Measurements from ENCODE around the gene TRMT5. TPM values are rescaled to one million over a fixed set of nuclear protein-coding genes. Genes with fewer than 3 reads are reported as not detected.

TRMT5 gene
- total RNA-seq, 1 donor from 2014 or later, result 8.5 TPM

- no peak for DNase-seq (ENCODE audit: low read depth)
- H3K27me3 ChIP-seq (ENCODE audit: control insufficient read depth, insufficient read depth, low read length), result no peaks in the 10 kb centered on the region
- H3K4me3 ChIP-seq (ENCODE audit: low read depth, low read length), result no peak overlapping the region
- no peaks in the 10 kb centered on the region for H3K36me3 ChIP-seq (ENCODE audit: control insufficient read depth, insufficient read depth, low read length)
- TF ChIP-seq, protein P1, sequence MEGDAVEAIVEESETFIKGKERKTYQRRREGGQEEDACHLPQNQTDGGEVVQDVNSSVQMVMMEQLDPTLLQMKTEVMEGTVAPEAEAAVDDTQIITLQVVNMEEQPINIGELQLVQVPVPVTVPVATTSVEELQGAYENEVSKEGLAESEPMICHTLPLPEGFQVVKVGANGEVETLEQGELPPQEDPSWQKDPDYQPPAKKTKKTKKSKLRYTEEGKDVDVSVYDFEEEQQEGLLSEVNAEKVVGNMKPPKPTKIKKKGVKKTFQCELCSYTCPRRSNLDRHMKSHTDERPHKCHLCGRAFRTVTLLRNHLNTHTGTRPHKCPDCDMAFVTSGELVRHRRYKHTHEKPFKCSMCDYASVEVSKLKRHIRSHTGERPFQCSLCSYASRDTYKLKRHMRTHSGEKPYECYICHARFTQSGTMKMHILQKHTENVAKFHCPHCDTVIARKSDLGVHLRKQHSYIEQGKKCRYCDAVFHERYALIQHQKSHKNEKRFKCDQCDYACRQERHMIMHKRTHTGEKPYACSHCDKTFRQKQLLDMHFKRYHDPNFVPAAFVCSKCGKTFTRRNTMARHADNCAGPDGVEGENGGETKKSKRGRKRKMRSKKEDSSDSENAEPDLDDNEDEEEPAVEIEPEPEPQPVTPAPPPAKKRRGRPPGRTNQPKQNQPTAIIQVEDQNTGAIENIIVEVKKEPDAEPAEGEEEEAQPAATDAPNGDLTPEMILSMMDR (IDR thresholded peaks at IDR 0.05; ENCODE audit: insufficient read depth, low read length, poor library complexity, severe bottlenecking), result no peak
These were observed 18.7 kb upstream of the TRMT5 start for GRCh38 chr14:60999536-60999935.

DNA sequence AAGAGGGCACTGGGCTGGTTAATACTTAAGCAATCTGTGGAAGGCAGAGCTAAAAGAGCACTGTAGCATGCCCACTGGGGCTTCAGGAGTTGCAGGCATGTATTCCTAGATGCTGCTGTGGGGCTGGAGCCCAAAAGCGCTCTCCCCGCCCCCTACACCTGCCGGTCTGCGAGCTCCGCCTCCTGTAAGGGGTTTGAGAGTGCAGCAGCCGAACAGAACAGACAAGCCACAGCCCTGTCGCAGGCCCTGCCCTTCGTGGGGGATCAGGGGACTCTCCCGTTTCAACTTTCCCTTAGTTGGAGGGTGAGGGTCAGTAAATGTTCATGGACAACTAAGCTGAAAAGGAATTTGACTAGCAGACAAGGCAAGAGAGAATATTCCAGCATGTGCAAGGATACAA, 17.7 kb upstream of the TRMT5 start:
- Histone ChIP-seq H3K4me3 (ENCODE audit: low read depth, low read length) (no peak overlapping the region), H3K27me3 (ENCODE audit: control insufficient read depth, insufficient read depth, low read length) (no peaks in the 10 kb centered on the region), H3K36me3 (ENCODE audit: control insufficient read depth, insufficient read depth, low read length) (no peaks in the 10 kb centered on the region)
- DNase-seq (ENCODE audit: low read depth), result no peak
- TF ChIP-seq, protein P1 (IDR thresholded peaks at IDR 0.05; ENCODE audit: insufficient read depth, low read length, poor library complexity, severe bottlenecking), result no peak

GRCh38 chr14:60989599-60989998, 8.7 kb upstream of the TRMT5 start:
- H3K27me3 ChIP-seq (ENCODE audit: control insufficient read depth, insufficient read depth, low read length), result no peaks in the 10 kb centered on the region

GRCh38 chr14:60986500-60986899, 5.6 kb upstream of the TRMT5 start:
- TF ChIP-seq, protein P1 (IDR thresholded peaks at IDR 0.05; ENCODE audit: insufficient read depth, low read length, poor library complexity, severe bottlenecking), result no peak
- Histone ChIP-seq H3K27me3 (ENCODE audit: control insufficient read depth, insufficient read depth, low read length) (no peaks in the 10 kb centered on the region), H3K36me3 (ENCODE audit: control insufficient read depth, insufficient read depth, low read length) (no peaks in the 10 kb centered on the region), H3K4me3 (ENCODE audit: low read depth, low read length) (no peak overlapping the region)
- no peak for DNase-seq (ENCODE audit: low read depth)

More at GRCh38 chr14:60989599-60989998, 8.7 kb upstream of the TRMT5 start:
- DNase-seq (ENCODE audit: low read depth), result no peak
- Histone ChIP-seq H3K4me3 (ENCODE audit: low read depth, low read length) (no peak overlapping the region), H3K36me3 (ENCODE audit: control insufficient read depth, insufficient read depth, low read length) (peaks cover 1% of the 10 kb centered on the region)
- TF ChIP-seq, protein P1 (IDR thresholded peaks at IDR 0.05; ENCODE audit: insufficient read depth, low read length, poor library complexity, severe bottlenecking), result no peak

DNA sequence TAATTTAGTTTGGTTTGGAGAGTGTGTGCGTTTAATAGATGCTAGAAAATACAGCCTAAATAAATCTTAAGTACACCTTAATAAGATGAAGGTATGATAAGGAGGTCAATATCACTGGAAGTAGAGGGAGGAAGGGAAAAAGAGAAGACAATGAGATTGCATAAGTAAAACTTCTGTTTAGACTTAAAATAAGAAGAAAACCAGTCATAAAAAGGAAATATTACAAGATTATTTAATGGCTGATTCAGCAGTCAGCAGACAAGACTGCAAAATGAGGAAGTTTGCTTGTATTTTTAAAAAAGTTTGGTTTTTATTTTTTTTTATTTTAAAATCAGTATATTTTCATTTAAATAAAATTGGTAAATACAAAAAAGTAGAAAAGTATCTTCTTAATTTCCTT, 3.3 kb upstream of the TRMT5 start:
- Histone ChIP-seq H3K27me3 (ENCODE audit: control insufficient read depth, insufficient read depth, low read length) (no peaks in the 10 kb centered on the region), H3K36me3 (ENCODE audit: control insufficient read depth, insufficient read depth, low read length) (no peaks in the 10 kb centered on the region), H3K4me3 (ENCODE audit: low read depth, low read length) (no peak overlapping the region)
- TF ChIP-seq, protein P1 (IDR thresholded peaks at IDR 0.05; ENCODE audit: insufficient read depth, low read length, poor library complexity, severe bottlenecking), result no peak
- DNase-seq (ENCODE audit: low read depth), result no peak

Measured in kidney epithelial cell (primary cell).